ENCODE measurements around the gene CAMTA1. TPM values are rescaled to one million over a fixed set of nuclear protein-coding genes. Genes with fewer than 3 reads are reported as not detected.

The CAMTA1 gene
- total RNA-seq, 1 donor from 2014 or later, result 63.8 TPM

GRCh38 chr1:6870086-6870485 lies 84.8 kb downstream of the CAMTA1 start:
- H3K36me3 Mint-ChIP-seq (ENCODE audit: low read depth), result no peaks in the 10 kb centered on the region
- H3K27me3 Mint-ChIP-seq (ENCODE audit: low read depth), result no peaks in the 10 kb centered on the region
- no peak for DNase-seq (ENCODE audit: low spot score)
- H3K4me3 Mint-ChIP-seq (ENCODE audit: unreplicated experiment), result no peak overlapping the region
- H3K4me1 Mint-ChIP-seq (ENCODE audit: low read depth), result peaks cover 89% of the 10 kb centered on the region
- H3K9me3 Mint-ChIP-seq (ENCODE audit: low read depth), result no peaks in the 10 kb centered on the region
- peak overlapping the region; percentile 85 for H3K27ac Mint-ChIP-seq (ENCODE audit: unreplicated experiment)
- TF ChIP-seq, protein P1, sequence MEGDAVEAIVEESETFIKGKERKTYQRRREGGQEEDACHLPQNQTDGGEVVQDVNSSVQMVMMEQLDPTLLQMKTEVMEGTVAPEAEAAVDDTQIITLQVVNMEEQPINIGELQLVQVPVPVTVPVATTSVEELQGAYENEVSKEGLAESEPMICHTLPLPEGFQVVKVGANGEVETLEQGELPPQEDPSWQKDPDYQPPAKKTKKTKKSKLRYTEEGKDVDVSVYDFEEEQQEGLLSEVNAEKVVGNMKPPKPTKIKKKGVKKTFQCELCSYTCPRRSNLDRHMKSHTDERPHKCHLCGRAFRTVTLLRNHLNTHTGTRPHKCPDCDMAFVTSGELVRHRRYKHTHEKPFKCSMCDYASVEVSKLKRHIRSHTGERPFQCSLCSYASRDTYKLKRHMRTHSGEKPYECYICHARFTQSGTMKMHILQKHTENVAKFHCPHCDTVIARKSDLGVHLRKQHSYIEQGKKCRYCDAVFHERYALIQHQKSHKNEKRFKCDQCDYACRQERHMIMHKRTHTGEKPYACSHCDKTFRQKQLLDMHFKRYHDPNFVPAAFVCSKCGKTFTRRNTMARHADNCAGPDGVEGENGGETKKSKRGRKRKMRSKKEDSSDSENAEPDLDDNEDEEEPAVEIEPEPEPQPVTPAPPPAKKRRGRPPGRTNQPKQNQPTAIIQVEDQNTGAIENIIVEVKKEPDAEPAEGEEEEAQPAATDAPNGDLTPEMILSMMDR (IDR thresholded peaks at IDR 0.05), result no peak

DNA sequence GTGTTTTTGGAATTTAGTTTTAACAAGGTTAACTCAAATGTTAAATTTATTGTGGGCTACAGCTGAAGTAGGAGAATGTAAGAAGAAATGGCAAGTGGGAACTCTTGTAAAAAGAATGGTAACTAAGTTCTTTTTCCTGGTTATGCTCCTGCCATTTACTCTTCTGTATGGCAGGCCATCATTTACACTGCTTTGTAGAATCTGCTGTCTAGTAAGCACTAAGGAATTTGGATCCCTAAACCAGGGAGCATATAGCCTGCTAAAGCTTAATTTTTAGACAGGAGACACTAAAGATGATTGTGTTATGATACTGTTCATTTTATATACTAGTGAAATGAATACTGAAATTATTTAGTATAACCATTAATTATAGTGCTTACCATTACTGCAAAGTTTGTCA lies 85.3 kb downstream of the CAMTA1 start:
- no peak overlapping the region for H3K4me3 Mint-ChIP-seq (ENCODE audit: unreplicated experiment)
- TF ChIP-seq, protein P1 (IDR thresholded peaks at IDR 0.05), result no peak
- H3K4me1 Mint-ChIP-seq (ENCODE audit: low read depth), result peaks cover 85% of the 10 kb centered on the region
- peak overlapping the region; percentile 85 for H3K27ac Mint-ChIP-seq (ENCODE audit: unreplicated experiment)
- H3K27me3 Mint-ChIP-seq (ENCODE audit: low read depth), result no peaks in the 10 kb centered on the region
- no peak for DNase-seq (ENCODE audit: low spot score)
- H3K9me3 Mint-ChIP-seq (ENCODE audit: low read depth), result no peaks in the 10 kb centered on the region
- no peaks in the 10 kb centered on the region for H3K36me3 Mint-ChIP-seq (ENCODE audit: low read depth)

DNA sequence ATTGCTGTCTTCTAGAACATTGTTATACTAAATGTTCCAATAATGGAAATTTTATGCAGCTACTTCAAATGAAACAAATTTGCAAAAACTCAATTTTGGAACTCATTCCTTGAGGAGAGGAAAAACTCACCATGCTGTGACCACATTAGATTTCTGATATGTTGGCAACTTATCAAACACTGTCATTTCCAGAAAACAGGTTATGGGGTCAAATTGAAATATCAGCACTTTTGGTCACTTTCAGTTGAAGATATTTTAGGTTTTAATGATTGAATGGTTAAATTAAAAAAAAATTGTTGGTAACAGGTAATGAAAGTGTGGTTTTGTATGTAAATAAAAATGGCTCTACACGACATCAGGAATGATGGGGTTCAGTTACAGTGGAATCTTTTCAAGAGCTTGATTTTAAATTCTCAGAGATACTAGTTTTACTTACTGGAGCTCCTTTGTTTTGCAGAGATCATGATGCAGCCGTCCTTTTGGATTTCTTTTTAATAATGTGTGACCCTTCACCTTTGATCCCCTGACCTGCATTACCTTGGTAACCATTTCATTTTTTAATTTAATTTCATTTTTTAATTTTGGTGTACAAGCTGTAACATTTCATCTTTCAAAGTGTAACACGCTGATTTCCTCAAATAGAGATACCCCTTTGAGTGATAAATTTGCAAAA lies 86.2 kb downstream of the CAMTA1 start:
- Mint-ChIP-seq H3K4me1 (ENCODE audit: low read depth) (peaks cover 76% of the 10 kb centered on the region), H3K4me3 (ENCODE audit: unreplicated experiment) (no peak overlapping the region), H3K27me3 (ENCODE audit: low read depth) (no peaks in the 10 kb centered on the region), H3K27ac (ENCODE audit: unreplicated experiment) (peak overlapping the region; percentile 85), H3K36me3 (ENCODE audit: low read depth) (peaks cover 2% of the 10 kb centered on the region), H3K9me3 (ENCODE audit: low read depth) (no peaks in the 10 kb centered on the region)
- no peak for DNase-seq (ENCODE audit: low spot score)
- TF ChIP-seq, protein P1 (IDR thresholded peaks at IDR 0.05), result no peak

DNA sequence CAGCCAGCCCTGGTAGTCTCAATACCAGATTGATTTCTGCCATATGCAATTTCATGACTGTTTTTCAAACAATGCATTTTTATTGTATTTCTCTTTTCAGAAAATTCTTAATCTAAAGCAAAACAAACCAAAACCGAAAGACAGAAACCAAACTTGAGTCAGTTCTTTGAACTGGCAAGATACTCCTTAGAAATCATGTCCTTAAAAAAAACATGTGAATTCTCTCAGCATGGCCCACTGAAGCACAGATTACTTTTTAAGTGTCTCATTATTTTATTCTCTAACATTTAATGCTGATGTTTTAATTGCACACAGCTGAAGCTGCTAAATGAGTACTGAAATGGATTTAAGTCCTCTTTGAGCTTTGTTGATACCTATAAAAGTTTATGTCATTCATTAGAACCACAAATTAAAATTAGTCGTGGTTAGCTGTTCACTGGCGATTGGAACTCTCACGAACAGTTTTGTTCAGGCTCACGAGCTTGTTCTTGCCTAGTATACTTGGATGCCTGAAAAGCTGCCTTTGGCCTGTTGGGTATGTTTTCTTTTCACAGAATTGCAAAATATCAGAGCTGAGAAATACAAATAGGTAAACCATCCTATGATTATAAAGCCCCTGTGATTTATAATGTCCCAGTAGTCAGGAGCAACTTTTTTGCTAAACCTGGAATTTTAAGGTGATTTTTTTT lies 87.5 kb downstream of the CAMTA1 start:
- Mint-ChIP-seq H3K27ac (ENCODE audit: unreplicated experiment) (peak overlapping the region; percentile 36), H3K4me3 (ENCODE audit: unreplicated experiment) (no peak overlapping the region), H3K4me1 (ENCODE audit: low read depth) (peaks cover 63% of the 10 kb centered on the region), H3K36me3 (ENCODE audit: low read depth) (peaks cover 2% of the 10 kb centered on the region), H3K9me3 (ENCODE audit: low read depth) (no peaks in the 10 kb centered on the region), H3K27me3 (ENCODE audit: low read depth) (no peaks in the 10 kb centered on the region)
- TF ChIP-seq, protein P1 (IDR thresholded peaks at IDR 0.05), result no peak
- DNase-seq (ENCODE audit: low spot score), result no peak

GRCh38 chr1:6873298-6874015 lies 88.2 kb downstream of the CAMTA1 start:
- Mint-ChIP-seq H3K27me3 (ENCODE audit: low read depth) (no peaks in the 10 kb centered on the region), H3K36me3 (ENCODE audit: low read depth) (peaks cover 2% of the 10 kb centered on the region), H3K27ac (ENCODE audit: unreplicated experiment) (peak overlapping the region; percentile 87), H3K9me3 (ENCODE audit: low read depth) (no peaks in the 10 kb centered on the region), H3K4me1 (ENCODE audit: low read depth) (peaks cover 56% of the 10 kb centered on the region), H3K4me3 (ENCODE audit: unreplicated experiment) (no peak overlapping the region)
- TF ChIP-seq, protein P1 (IDR thresholded peaks at IDR 0.05), result no peak
- no peak for DNase-seq (ENCODE audit: low spot score)
